GM18858 (cell line): ENCODE data around the gene DLG3.

ENCODE experiments used
- ATAC-seq: cut with Tn5 transposase; IDR thresholded peaks from one replicate; pipeline ENCODE4 v1.9.1; 2021; ENCODE audit not compliant: unreplicated experiment

The DLG3 gene

GRCh38 chrX:70476166-70476933, 31.7 kb downstream of the DLG3 start:
- ATAC-seq, result no peak

- no peak for ATAC-seq
Observed at GRCh38 chrX:70476934-70477733, 32.5 kb downstream of the DLG3 start.

- no peak for ATAC-seq
Observed at GRCh38 chrX:70477734-70478075, 33.1 kb downstream of the DLG3 start.

- ATAC-seq, result no peak
Observed at GRCh38 chrX:70478526-70479245, 34.1 kb downstream of the DLG3 start.

GRCh38 chrX:70479247-70479921, 34.7 kb downstream of the DLG3 start:
- no peak for ATAC-seq

GRCh38 chrX:70479922-70480659, 35.5 kb downstream of the DLG3 start:
- ATAC-seq, result no peak

- ATAC-seq, result no peak
Observed at GRCh38 chrX:70480660-70481018, 36.0 kb downstream of the DLG3 start.

- no peak for ATAC-seq
Observed at GRCh38 chrX:70481471-70482270, 37.0 kb downstream of the DLG3 start.

GRCh38 chrX:70482300-70482699, 37.7 kb downstream of the DLG3 start:
- ATAC-seq, result no peak

- ATAC-seq, result no peak
Observed at GRCh38 chrX:70485466-70485865, 40.8 kb downstream of the DLG3 start.

GRCh38 chrX:70488856-70489255, 44.2 kb downstream of the DLG3 start:
- no peak for ATAC-seq

GRCh38 chrX:70494441-70494840, 49.8 kb downstream of the DLG3 start:
- ATAC-seq, result no peak

- no peak for ATAC-seq
Observed at GRCh38 chrX:70496491-70496890, 51.9 kb downstream of the DLG3 start.

- no peak for ATAC-seq
Observed at GRCh38 chrX:70497026-70497425, 52.4 kb downstream of the DLG3 start.

- no peak for ATAC-seq
Observed at GRCh38 chrX:70498129-70498528, 53.5 kb downstream of the DLG3 start.

- no peak for ATAC-seq
Observed at GRCh38 chrX:70500826-70501225, 56.2 kb downstream of the DLG3 start.

- ATAC-seq, result no peak
Observed at GRCh38 chrX:70504772-70505450, 60.3 kb downstream of the DLG3 start.

GRCh38 chrX:70505451-70505841, 60.8 kb downstream of the DLG3 start:
- ATAC-seq, result no peak

- no peak for ATAC-seq
Observed at GRCh38 chrX:70508296-70508911, 63.8 kb downstream of the DLG3 start.
